NCI-H2081 (cell line): Measurements from ENCODE around the gene ABHD12.
A peak's percentile ranks its signal among the peaks of the same experiment; 100 is the strongest.
"Not testable (repeated sequence)": the region's sequence is repeated elsewhere in the genome, so short reads cannot be mapped to it uniquely, and the experiment has no call there.

Experiments
- DNase-seq, 2 experiments: peaks; one replicate each; lab custom pipeline; 2025; lab: John Stamatoyannopoulos, UW

The ABHD12 gene

DNA sequence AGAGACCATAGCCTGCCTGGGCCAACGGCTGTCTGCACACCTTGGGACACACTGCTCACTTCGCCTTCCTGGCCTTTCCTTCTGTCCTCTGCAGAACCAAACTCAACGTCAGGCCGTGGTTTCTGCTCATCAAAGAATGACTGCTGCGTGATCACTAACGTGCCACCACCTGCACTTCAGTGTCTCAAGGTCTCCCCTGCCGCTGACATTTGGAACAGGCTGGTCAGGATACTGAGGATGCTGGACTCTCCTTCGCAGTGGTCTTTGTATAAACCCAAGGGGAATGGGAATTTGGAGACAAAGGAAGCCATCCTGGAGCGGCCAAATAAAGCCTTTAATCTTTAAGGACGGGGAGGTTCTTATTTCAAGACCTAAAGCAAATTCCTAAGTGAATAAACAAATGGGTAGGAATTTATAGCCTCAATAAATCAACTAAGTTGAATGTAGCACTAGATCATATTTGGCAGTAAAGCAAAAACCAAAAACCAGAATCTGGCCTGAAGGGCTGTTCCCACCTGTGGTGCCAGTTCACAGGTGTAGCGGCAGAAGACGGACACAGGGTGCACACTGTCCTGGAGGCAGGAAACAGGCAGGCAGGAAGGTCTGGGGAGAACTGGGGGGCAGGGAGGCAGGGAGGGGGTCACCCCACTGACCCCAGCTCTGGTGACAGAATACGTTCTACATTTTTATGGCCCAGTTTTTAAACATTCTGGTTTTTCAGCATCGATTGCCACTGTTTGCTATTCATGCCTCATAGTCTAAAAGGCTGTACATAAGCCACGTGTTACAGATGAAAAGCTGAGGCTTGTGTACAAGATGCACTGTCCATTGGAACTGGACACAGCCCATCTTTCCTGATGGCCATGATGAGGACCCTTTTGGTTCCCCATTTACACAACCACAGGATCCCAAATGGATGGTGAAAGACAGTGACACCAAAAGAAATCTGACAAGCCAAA is 36.6 kb downstream of the ABHD12 start:
- no peak for DNase-seq

- no peak for DNase-seq
Observed at GRCh38 chr20:25353353-25353746, 37.3 kb downstream of the ABHD12 start.

GRCh38 chr20:25352746-25353145 is 37.9 kb downstream of the ABHD12 start:
- DNase-seq, result no peak

- DNase-seq, result no peak
Observed at GRCh38 chr20:25351024-25351360, 39.6 kb downstream of the ABHD12 start.

GRCh38 chr20:25346349-25346748 is 44.3 kb downstream of the ABHD12 start:
- no peak for DNase-seq

DNA sequence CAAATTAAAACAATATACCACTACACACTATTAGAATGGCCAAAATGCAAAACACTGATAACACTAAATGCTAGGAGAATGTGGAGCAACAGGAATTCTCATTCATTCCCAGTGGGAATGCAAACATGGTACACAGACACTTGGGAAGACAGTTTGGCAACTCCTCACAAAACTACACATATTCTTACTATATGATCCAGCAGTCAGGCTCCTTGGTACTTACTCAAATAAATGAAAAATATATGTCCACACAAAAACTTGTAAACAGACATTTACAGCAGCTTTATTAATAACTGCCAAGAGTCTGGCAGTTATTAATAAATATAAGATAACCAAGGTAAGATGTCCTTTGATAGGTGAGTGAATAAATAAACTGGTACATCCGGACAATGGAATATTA is 44.9 kb downstream of the ABHD12 start:
- DNase-seq, result no peak

GRCh38 chr20:25344634-25345033 is 46.0 kb downstream of the ABHD12 start:
- no peak for DNase-seq

- DNase-seq, result peak in 1 of 2 experiments; percentile 30
Observed at GRCh38 chr20:25341716-25342680, 48.6 kb downstream of the ABHD12 start.

- DNase-seq, result no peak
Observed at GRCh38 chr20:25340380-25340779, 50.3 kb downstream of the ABHD12 start.

- DNase-seq, result no peak
Observed at GRCh38 chr20:25339608-25340007, 51.0 kb downstream of the ABHD12 start.

DNA sequence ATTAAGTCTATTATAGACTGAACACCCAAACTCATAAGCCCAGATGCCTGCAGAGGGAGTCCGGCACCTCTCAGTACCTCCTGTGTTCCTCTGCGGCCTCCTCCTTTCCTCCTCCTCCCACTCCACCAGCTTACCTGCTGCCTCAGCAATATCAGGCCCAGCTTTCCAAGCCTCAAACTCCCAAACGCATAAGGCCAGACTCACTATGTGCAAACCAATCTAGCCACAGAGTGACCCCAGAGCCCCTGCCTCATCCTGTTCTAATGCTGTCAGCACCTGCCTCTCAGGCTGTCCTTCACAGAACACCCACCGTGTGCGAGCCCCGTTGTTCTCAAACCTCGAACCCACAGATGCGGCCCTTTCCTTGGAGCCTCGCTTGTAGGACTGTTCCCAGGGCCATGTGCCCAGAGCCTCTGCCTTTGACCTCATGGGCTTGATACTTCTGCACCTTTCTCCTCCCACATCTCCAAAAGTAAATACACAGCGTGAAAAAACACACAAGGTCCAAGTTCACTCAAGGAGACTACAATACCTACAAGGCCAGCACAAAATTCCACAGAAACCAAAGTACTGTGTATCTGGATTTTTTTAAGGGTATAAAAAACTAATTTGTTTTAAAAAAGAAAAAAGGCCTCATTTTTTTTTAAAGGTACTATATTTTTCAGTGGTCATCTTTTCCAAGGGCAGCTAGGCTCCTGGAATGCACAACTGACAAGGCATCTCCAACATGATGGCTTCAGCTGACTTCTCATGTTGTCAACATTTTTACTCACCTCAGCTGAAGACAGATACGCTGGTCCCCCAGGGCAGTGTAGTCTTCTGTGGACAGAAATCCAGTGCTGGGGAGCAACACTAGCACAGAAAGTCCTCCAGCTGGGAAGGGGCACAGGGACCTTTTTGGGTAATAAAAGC is 52.3 kb downstream of the ABHD12 start:
- DNase-seq, result no peak

DNA sequence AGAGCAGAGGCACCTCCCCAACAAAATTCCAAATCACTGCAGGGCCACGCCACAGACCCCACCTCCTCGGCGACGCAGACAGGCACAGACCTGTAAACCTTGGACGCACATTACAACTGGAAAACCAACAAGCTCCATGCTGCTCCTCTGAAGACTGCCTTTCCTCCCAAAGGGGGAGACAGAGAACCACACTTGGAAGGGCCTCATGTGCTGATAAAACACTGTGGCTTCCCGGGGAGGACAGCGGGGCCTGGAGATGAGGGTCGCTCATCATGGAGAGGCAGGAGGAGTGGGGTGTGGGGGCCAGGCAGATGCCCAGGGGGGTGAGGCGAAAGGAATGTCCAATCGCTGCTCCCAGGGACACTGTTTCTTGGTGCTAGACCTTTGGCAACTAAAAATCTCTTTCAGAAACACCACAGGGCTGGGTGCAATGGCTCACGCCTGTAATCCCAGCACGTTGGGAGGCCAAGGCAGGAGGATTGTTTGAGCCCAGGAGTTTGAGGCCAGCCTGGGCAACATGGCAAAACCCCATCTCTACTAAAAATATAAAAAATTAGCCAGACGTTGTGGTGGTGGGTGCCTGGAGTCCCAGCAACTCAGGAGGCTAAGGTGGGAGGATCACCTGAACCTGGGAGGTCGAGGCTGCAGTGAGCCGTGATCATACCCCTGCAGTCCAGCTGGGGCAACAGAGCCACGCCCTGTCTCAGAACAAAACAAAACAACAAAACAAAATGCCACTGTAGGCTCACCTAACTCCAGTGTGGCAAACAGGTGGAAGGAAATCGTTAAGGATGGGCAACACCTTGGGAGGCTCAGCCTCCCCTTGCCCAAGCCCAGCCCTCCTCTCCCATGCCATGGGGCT is 53.8 kb downstream of the ABHD12 start:
- DNase-seq, result no peak

- DNase-seq, result not testable (repeated sequence)
Observed at GRCh38 chr20:25334972-25335371, 55.7 kb downstream of the ABHD12 start.

- no peak for DNase-seq
Observed at GRCh38 chr20:25328954-25329498, 61.6 kb downstream of the ABHD12 start.

- DNase-seq, result no peak
Observed at GRCh38 chr20:25327521-25328235, 63.0 kb downstream of the ABHD12 start.

- DNase-seq, result no peak
Observed at GRCh38 chr20:25325997-25326396, 64.6 kb downstream of the ABHD12 start.

DNA sequence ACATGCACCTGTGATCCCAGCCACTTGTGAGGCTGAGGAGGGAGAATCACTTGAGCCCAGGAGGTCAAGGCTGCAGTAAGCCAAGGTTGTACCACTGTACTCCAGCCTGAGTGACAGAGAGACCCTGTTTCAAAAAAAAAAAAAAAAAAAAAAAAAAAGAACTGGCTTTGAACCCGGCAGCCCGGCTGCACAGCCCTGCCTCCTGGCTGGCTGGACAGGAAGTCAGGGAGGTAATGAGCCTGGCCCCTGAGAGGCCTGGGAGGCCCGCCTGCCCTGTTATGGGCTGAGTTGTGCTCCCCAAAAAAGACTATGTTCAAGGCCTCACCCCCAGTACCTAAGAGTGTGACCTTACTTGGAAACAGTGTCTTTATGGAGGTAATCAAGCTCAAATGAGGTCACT is 65.6 kb downstream of the ABHD12 start:
- no peak for DNase-seq

- DNase-seq, result no peak
Observed at GRCh38 chr20:25324412-25324811, 66.2 kb downstream of the ABHD12 start.

DNA sequence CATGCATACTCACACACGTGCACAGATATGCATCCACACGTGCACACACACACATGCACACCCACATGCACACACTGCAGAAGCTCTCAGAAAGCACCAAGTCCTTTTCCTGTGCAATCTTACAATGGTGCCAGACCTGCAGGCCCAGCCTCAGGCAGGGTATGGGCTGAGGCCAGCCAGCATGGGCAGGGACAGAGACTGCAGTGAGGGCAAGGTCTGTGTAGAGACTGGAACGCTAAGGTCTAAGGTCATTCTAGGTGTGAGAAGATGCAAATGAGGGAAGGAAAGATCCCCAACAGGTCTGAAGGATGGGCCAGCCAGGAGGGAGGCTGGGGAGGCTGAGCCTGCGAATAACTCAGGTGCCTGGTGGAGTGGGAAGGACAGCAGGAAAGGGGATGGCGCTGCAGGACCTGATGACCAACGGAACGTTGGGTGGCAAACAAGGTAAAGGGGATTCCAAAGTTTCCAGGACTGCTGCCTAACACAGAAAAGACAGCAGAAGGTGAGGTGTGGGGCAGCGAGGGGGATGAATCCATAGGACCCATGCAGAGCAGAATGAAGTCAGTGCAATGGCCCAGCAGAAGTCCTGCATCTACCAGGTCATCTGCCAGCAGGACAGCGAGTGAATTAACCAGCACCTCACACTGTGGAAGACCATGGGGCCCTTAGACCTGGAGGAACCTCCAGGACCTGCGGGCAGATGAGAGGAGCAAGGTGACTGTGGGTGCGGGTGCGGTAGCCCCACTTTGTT is 67.0 kb downstream of the ABHD12 start:
- DNase-seq, result no peak
